ENCODE data around the gene TAPBP.

- TF ChIP-seq, protein P1, sequence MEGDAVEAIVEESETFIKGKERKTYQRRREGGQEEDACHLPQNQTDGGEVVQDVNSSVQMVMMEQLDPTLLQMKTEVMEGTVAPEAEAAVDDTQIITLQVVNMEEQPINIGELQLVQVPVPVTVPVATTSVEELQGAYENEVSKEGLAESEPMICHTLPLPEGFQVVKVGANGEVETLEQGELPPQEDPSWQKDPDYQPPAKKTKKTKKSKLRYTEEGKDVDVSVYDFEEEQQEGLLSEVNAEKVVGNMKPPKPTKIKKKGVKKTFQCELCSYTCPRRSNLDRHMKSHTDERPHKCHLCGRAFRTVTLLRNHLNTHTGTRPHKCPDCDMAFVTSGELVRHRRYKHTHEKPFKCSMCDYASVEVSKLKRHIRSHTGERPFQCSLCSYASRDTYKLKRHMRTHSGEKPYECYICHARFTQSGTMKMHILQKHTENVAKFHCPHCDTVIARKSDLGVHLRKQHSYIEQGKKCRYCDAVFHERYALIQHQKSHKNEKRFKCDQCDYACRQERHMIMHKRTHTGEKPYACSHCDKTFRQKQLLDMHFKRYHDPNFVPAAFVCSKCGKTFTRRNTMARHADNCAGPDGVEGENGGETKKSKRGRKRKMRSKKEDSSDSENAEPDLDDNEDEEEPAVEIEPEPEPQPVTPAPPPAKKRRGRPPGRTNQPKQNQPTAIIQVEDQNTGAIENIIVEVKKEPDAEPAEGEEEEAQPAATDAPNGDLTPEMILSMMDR (IDR thresholded peaks at IDR 0.05) = no peak
- TF ChIP-seq POLR2AphosphoS5 (IDR thresholded peaks at IDR 0.05) = no peak
- no peak for TF ChIP-seq POLR2A (IDR thresholded peaks at IDR 0.05)
Measured at GRCh38 chr6:33277663-33278391, 36.1 kb downstream of the TAPBP start.

Measured in breast epithelium (tissue), 3 donors.